ENCODE results near the gene PRR23E. TPM values are rescaled to one million over a fixed set of nuclear protein-coding genes. Genes with fewer than 3 reads are reported as not detected.

PRR23E gene
- total RNA-seq, 1 donor from 2014 or later: not detected

DNA sequence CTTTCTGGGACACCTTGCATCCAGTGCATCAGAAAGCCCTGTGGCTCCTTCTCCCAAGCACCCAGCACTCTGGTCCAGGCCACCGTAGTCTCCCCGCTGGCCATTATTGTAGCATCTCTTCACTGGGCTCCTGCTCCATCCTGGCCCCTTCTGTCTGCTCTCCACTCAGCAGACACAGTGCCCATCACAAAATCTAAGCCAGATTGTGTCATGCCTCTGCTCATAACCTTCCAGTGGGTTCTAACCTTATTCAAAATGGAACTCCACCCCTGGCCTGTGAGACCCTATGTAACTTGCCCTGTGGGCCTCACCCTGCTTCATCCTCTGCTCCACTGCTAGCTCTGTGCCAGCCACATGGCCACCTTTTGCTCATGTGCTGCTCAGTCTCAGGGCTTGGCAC lies 31.7 kb upstream of the PRR23E start:
- TF ChIP-seq, protein P1, sequence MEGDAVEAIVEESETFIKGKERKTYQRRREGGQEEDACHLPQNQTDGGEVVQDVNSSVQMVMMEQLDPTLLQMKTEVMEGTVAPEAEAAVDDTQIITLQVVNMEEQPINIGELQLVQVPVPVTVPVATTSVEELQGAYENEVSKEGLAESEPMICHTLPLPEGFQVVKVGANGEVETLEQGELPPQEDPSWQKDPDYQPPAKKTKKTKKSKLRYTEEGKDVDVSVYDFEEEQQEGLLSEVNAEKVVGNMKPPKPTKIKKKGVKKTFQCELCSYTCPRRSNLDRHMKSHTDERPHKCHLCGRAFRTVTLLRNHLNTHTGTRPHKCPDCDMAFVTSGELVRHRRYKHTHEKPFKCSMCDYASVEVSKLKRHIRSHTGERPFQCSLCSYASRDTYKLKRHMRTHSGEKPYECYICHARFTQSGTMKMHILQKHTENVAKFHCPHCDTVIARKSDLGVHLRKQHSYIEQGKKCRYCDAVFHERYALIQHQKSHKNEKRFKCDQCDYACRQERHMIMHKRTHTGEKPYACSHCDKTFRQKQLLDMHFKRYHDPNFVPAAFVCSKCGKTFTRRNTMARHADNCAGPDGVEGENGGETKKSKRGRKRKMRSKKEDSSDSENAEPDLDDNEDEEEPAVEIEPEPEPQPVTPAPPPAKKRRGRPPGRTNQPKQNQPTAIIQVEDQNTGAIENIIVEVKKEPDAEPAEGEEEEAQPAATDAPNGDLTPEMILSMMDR (IDR thresholded peaks at IDR 0.05; ENCODE audit: insufficient read depth, low read length, severe bottlenecking): no peak

DNA sequence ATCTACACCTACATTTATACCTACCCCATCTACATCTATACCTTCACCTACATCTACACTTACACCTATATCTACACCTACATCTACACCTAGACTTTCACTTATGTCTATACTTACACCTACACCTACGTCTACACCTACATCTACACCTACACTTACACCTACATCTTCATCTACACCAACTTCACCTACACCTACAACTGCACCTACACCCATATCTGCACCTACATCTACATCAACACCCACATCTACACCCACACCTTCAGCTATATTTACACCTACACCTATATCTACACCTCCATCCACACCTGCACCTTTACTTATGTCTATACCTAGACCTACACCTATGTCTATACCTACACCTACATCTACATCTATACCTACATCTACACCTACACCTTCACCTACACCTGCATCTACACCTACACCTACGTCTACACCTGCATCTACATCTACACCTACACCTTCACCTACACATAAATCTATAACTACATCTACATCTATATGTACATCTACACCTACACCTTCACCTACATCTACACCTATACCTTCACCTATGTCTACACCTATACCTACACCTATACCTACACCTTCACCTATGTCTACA lies 30.9 kb upstream of the PRR23E start:
- H3K27me3 ChIP-seq (ENCODE audit: control insufficient read depth, insufficient read depth, low read length): no peaks in the 10 kb centered on the region
- DNase-seq (ENCODE audit: low read depth): no peak
- FAIRE-seq: no peak
- H3K4me3 ChIP-seq (ENCODE audit: low read depth, low read length): no peak overlapping the region
- H3K36me3 ChIP-seq (ENCODE audit: control insufficient read depth, insufficient read depth, low read length): no peaks in the 10 kb centered on the region
- TF ChIP-seq, protein P1 (IDR thresholded peaks at IDR 0.05; ENCODE audit: insufficient read depth, low read length, severe bottlenecking): no peak

More for the DNA sequence above, 31.7 kb upstream of the PRR23E start:
- Histone ChIP-seq H3K4me3 (ENCODE audit: low read depth, low read length) (no peak overlapping the region), H3K27me3 (ENCODE audit: control insufficient read depth, insufficient read depth, low read length) (no peaks in the 10 kb centered on the region), H3K36me3 (ENCODE audit: control insufficient read depth, insufficient read depth, low read length) (no peaks in the 10 kb centered on the region)
- FAIRE-seq: no peak
- no peak for DNase-seq (ENCODE audit: low read depth)

DNA sequence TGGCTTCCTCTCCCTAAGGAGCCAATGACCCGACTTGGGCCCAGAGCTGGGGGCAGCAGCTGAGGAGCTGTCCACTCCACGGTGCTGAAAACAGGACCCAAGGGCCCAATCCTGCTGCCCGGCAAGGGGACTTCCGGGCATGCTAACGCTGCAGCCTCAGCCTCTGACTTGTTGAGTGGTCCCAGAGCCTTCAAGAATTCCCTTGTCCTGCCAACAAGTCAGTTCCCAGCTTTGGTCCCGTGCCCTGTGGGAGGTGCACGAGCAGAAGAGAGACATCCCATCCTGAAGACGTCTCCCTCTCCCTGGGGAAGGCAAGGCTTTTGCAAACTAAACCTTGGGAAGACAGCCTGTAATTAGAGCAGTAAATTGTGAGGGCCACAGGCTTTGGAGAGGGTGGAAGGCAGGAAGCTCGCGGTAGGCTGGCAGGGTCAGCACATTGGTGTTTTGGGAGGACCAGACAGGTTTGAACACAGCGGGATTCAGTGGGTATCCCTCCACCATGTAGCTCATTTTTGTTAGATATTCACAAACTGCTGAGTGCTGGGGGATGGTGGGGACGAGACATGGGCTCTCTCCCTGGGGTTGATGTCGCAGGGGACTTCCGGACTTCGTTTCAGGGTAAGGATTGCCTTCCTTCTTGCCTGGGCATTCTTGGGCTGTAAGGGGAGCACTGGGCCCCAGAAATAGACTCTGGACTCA lies 29.8 kb upstream of the PRR23E start:
- H3K36me3 ChIP-seq (ENCODE audit: control insufficient read depth, insufficient read depth, low read length): no peaks in the 10 kb centered on the region
- no peak for DNase-seq (ENCODE audit: low read depth)
- FAIRE-seq: peak; percentile 23
- H3K27me3 ChIP-seq (ENCODE audit: control insufficient read depth, insufficient read depth, low read length): no peaks in the 10 kb centered on the region
- H3K4me3 ChIP-seq (ENCODE audit: low read depth, low read length): no peak overlapping the region
- TF ChIP-seq, protein P1 (IDR thresholded peaks at IDR 0.05; ENCODE audit: insufficient read depth, low read length, severe bottlenecking): no peak

DNA sequence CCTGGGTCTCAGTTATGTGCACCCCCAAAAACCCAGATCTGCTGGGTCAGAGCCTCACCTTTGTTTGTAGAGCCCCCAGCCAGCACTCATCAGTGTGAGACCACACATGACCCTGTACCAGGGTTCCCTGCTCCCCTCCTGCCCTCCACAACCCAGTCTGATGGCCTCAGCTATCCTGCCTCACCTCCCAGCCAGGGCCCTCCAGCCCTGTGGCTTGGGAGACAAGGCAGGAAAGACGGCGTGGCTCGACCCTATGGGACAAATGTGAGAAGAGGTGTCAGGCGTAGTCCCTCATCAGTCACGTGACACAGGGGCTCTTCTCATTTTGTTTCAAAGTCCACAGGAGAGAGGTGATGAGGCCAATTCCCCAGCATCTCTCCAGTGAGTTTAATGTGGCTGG lies 28.3 kb upstream of the PRR23E start:
- TF ChIP-seq, protein P1 (IDR thresholded peaks at IDR 0.05; ENCODE audit: insufficient read depth, low read length, severe bottlenecking): no peak
- no peaks in the 10 kb centered on the region for H3K27me3 ChIP-seq (ENCODE audit: control insufficient read depth, insufficient read depth, low read length)
- no peak overlapping the region for H3K4me3 ChIP-seq (ENCODE audit: low read depth, low read length)
- FAIRE-seq (peak; percentile 50), DNase-seq (ENCODE audit: low read depth) (no peak)
- H3K36me3 ChIP-seq (ENCODE audit: control insufficient read depth, insufficient read depth, low read length): no peaks in the 10 kb centered on the region

DNA sequence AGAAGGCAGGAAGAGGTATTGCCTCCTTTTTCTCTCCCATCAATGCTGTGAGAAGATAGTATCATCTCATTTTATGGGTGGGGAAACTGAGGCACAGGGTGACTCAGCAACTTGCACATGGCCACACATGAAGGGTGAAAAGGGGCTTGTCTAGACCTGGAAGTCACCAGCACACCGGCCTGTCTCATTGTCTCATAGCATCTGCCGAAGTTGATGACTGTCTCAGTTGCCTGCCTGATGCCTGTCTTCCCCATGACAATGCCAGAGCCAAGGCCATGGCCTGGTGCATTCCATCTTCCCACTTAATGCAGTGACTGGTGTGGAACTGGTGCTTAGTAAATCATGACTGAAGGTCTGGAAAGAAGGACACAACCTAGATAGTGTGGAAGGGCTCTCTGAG lies 27.9 kb upstream of the PRR23E start:
- FAIRE-seq: no peak
- H3K36me3 ChIP-seq (ENCODE audit: control insufficient read depth, insufficient read depth, low read length): no peaks in the 10 kb centered on the region
- H3K27me3 ChIP-seq (ENCODE audit: control insufficient read depth, insufficient read depth, low read length): no peaks in the 10 kb centered on the region
- no peak for DNase-seq (ENCODE audit: low read depth)
- no peak overlapping the region for H3K4me3 ChIP-seq (ENCODE audit: low read depth, low read length)
- TF ChIP-seq, protein P1 (IDR thresholded peaks at IDR 0.05; ENCODE audit: insufficient read depth, low read length, severe bottlenecking): no peak

Data from bronchial epithelial cell (primary cell).